Fibroblast of pulmonary artery (primary cell): ENCODE data around the gene TFAP2D.

Source experiments
- DNase-seq: peaks from one replicate; pipeline ENCODE4 v3.0.0-alpha.2; 2010; ENCODE audit warnings: low read depth
- H3K4me3 ChIP-seq: replicated peaks from 2 replicates; pipeline ENCODE4 v1.5.1; 2011; ENCODE audit warnings: low read depth, mild to moderate bottlenecking, control low read depth, low read length, moderate library complexity
- CTCF ChIP-seq: IDR thresholded peaks from 2 replicates; pipeline ENCODE4 v1.5.1; 2011; ENCODE audit warnings: mild to moderate bottlenecking, control low read depth, low read length, inconsistent platforms; ENCODE audit errors: missing control alignments

The TFAP2D gene

GRCh38 chr6:50713226-50713625 lies at the start of gene TFAP2D:
Gene TFAP2D, plus strand, starts transcription at chr6:50713526. Its CDS starts 530 bp downstream, at chr6:50714056.
- no peak within 1 kb of the TSS for H3K4me3 ChIP-seq
- no peak for DNase-seq
- TF ChIP-seq CTCF: no peak

- H3K4me3 ChIP-seq: no peak overlapping the region
- DNase-seq: no peak
- no peak for TF ChIP-seq CTCF
These were observed 49.5 kb upstream of the TFAP2D start for GRCh38 chr6:50663806-50664205.

- DNase-seq: no peak
- H3K4me3 ChIP-seq: no peak overlapping the region
- TF ChIP-seq CTCF: no peak
These were observed 47.2 kb upstream of the TFAP2D start for GRCh38 chr6:50666089-50666488.

GRCh38 chr6:50681213-50681824 lies 32.0 kb upstream of the TFAP2D start:
- no peak for TF ChIP-seq CTCF
- DNase-seq: no peak
- H3K4me3 ChIP-seq: no peak overlapping the region

GRCh38 chr6:50689210-50689609 lies 24.1 kb upstream of the TFAP2D start:
- DNase-seq: no peak
- TF ChIP-seq CTCF: no peak
- H3K4me3 ChIP-seq: no peak overlapping the region

- H3K4me3 ChIP-seq: no peak overlapping the region
- TF ChIP-seq CTCF: no peak
- DNase-seq: no peak
These were observed 21.4 kb upstream of the TFAP2D start for GRCh38 chr6:50691814-50692495.

- H3K4me3 ChIP-seq: no peak overlapping the region
- no peak for TF ChIP-seq CTCF
- no peak for DNase-seq
These were observed 14.8 kb upstream of the TFAP2D start for GRCh38 chr6:50698546-50698945.
